ENCODE measurements around the gene PP2D1.

The PP2D1 gene

GRCh38 chr3:20015525-20015924, 3.5 kb upstream of the PP2D1 start:
- Histone ChIP-seq H3K27me3 (ENCODE audit: low read depth, low read length) (no peaks in the 10 kb centered on the region), H3K36me3 (replicated peaks; ENCODE audit: low read depth, low read length) (no peaks in the 10 kb centered on the region), H3K4me1 (ENCODE audit: low read length) (no peaks in the 10 kb centered on the region), H3K4me3 (ENCODE audit: low read length) (no peak overlapping the region), H3K9me3 (ENCODE audit: insufficient read depth, low read length) (no peaks in the 10 kb centered on the region), H4K20me1 (ENCODE audit: insufficient read depth, low read length) (no peaks in the 10 kb centered on the region), H3K9ac (ENCODE audit: low read length) (no peak overlapping the region), H3K27ac (ENCODE audit: low read length) (no peak overlapping the region), H3K79me2 (ENCODE audit: low read length) (no peaks in the 10 kb centered on the region), H2AFZ (ENCODE audit: low read depth, low read length) (no peak overlapping the region), H3K4me2 (ENCODE audit: low read length) (no peak overlapping the region)
- TF ChIP-seq EZH2phosphoT487 (IDR thresholded peaks at IDR 0.05; ENCODE audit: low read depth) (no peak), CTCF (IDR thresholded peaks at IDR 0.05; ENCODE audit: low read depth, low read length) (no peak)

GRCh38 chr3:20013396-20013795, 1.3 kb upstream of the PP2D1 start:
- Histone ChIP-seq H3K4me1 (ENCODE audit: low read length) (no peaks in the 10 kb centered on the region), H3K79me2 (ENCODE audit: low read length) (no peaks in the 10 kb centered on the region)

DNA sequence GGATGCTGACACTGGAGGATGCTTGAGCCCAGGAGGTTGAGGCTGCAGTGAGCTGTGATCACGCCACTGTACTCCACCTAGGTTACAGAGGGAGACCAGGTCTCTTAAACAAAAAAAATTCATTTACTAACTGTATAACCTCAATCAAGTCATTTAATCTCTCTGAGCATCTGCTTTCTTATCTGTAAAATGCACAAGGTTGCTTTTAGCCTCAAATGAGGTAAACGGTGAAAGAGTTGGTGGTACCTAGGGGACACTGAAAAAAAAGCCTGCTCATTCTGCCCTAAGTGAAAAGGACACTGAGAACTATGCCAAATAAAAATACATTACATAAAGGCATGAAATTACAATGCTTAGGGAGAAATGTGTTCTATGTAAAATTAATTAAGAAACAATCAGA, 3.4 kb downstream of the PP2D1 start:
- Histone ChIP-seq H3K79me2 (ENCODE audit: low read length) (no peaks in the 10 kb centered on the region), H3K4me3 (ENCODE audit: low read length) (no peak overlapping the region), H3K9me3 (ENCODE audit: insufficient read depth, low read length) (no peaks in the 10 kb centered on the region), H3K4me1 (ENCODE audit: low read length) (no peaks in the 10 kb centered on the region), H2AFZ (ENCODE audit: low read depth, low read length) (no peak overlapping the region), H4K20me1 (ENCODE audit: insufficient read depth, low read length) (no peaks in the 10 kb centered on the region), H3K36me3 (replicated peaks; ENCODE audit: low read depth, low read length) (no peaks in the 10 kb centered on the region), H3K4me2 (ENCODE audit: low read length) (no peak overlapping the region), H3K27ac (ENCODE audit: low read length) (no peak overlapping the region), H3K27me3 (ENCODE audit: low read depth, low read length) (no peaks in the 10 kb centered on the region), H3K9ac (ENCODE audit: low read length) (no peak overlapping the region)
- TF ChIP-seq CTCF (IDR thresholded peaks at IDR 0.05; ENCODE audit: low read depth, low read length) = no peak
- TF ChIP-seq EZH2phosphoT487 (IDR thresholded peaks at IDR 0.05; ENCODE audit: low read depth) = no peak

More at GRCh38 chr3:20013396-20013795, 1.3 kb upstream of the PP2D1 start:
- no peaks in the 10 kb centered on the region for H3K36me3 ChIP-seq (replicated peaks; ENCODE audit: low read depth, low read length)
- no peak overlapping the region for H3K4me3 ChIP-seq (ENCODE audit: low read length)
- H3K27ac ChIP-seq (ENCODE audit: low read length) = no peak overlapping the region
- no peaks in the 10 kb centered on the region for H3K27me3 ChIP-seq (ENCODE audit: low read depth, low read length)
- H3K9ac ChIP-seq (ENCODE audit: low read length) = no peak overlapping the region
- no peaks in the 10 kb centered on the region for H4K20me1 ChIP-seq (ENCODE audit: insufficient read depth, low read length)
- H3K9me3 ChIP-seq (ENCODE audit: insufficient read depth, low read length) = no peaks in the 10 kb centered on the region
- no peak overlapping the region for H2AFZ ChIP-seq (ENCODE audit: low read depth, low read length)
- no peak overlapping the region for H3K4me2 ChIP-seq (ENCODE audit: low read length)
- TF ChIP-seq CTCF (IDR thresholded peaks at IDR 0.05; ENCODE audit: low read depth, low read length) = no peak
- TF ChIP-seq EZH2phosphoT487 (IDR thresholded peaks at IDR 0.05; ENCODE audit: low read depth) = no peak

- Histone ChIP-seq H3K4me2 (ENCODE audit: low read length) (no peak overlapping the region), H4K20me1 (ENCODE audit: insufficient read depth, low read length) (no peaks in the 10 kb centered on the region), H3K27ac (ENCODE audit: low read length) (no peak overlapping the region), H3K27me3 (ENCODE audit: low read depth, low read length) (no peaks in the 10 kb centered on the region), H3K4me3 (ENCODE audit: low read length) (no peak overlapping the region), H3K79me2 (ENCODE audit: low read length) (no peaks in the 10 kb centered on the region), H2AFZ (ENCODE audit: low read depth, low read length) (no peak overlapping the region), H3K9ac (ENCODE audit: low read length) (no peak overlapping the region), H3K36me3 (replicated peaks; ENCODE audit: low read depth, low read length) (no peaks in the 10 kb centered on the region), H3K4me1 (ENCODE audit: low read length) (no peaks in the 10 kb centered on the region), H3K9me3 (ENCODE audit: insufficient read depth, low read length) (no peaks in the 10 kb centered on the region)
- TF ChIP-seq CTCF (IDR thresholded peaks at IDR 0.05; ENCODE audit: low read depth, low read length) (no peak), EZH2phosphoT487 (IDR thresholded peaks at IDR 0.05; ENCODE audit: low read depth) (no peak)
These were observed 4.1 kb downstream of the PP2D1 start for GRCh38 chr3:20007960-20008359.
